ENCODE measurements around the gene TTC13. TPM values are rescaled to one million over a fixed set of nuclear protein-coding genes. Genes with fewer than 3 reads are reported as not detected.
A peak's percentile ranks its signal among the peaks of the same experiment; 100 is the strongest.

TTC13 gene
- total and polyA plus RNA-seq, 2 of the 13 experiments (the other 11 are each of a cell fraction or from before 2014, with no cell fraction given): 5.8 to 15.9 TPM

- no peak for TF ChIP-seq ZNF879 (CRISPR knock-in tag; IDR thresholded peaks at IDR 0.05)
- TF ChIP-seq BCL3 (CRISPR knock-in tag; IDR thresholded peaks at IDR 0.05): no peak
- no peak for TF ChIP-seq ZBTB26 (CRISPR knock-in tag; IDR thresholded peaks at IDR 0.05; ENCODE audit: borderline replicate concordance)
- no peak for TF ChIP-seq KDM1A (CRISPR knock-in tag; IDR thresholded peaks at IDR 0.05)
- TF ChIP-seq JUND (CRISPR knock-in tag; IDR thresholded peaks at IDR 0.05): no peak
- peak; percentile 74 for TF ChIP-seq ARID4A (CRISPR knock-in tag; IDR thresholded peaks at IDR 0.05; ENCODE audit: borderline replicate concordance)
- peak; percentile 74; the same call in 1 of the 2 replicates for TF ChIP-seq SIN3A (IDR thresholded peaks at IDR 0.05; ENCODE audit: borderline replicate concordance, low read depth, low read length)
- TF ChIP-seq AKNA (CRISPR knock-in tag; IDR thresholded peaks at IDR 0.05; ENCODE audit: borderline replicate concordance): no peak
- TF ChIP-seq PRMT3 (CRISPR knock-in tag; IDR thresholded peaks at IDR 0.05; ENCODE audit: borderline replicate concordance, low read depth): no peak
- TF ChIP-seq PREB (CRISPR knock-in tag; IDR thresholded peaks at IDR 0.05): no peak
- TF ChIP-seq HMGXB4 (CRISPR knock-in tag; IDR thresholded peaks at IDR 0.05; ENCODE audit: borderline replicate concordance in 1 of 2, low read depth in 1 of 2): no peak
- TF ChIP-seq ZNF543 (CRISPR knock-in tag; IDR thresholded peaks at IDR 0.05): no peak; the same call in 1 of the 2 replicates
- TF ChIP-seq PPARG (CRISPR knock-in tag; conservative IDR thresholded peaks at IDR 0.05): no peak
Measured at GRCh38 chr1:230868736-230869385, 109.8 kb downstream of the TTC13 start (continued).
